Cardiac fibroblast (primary cell): ENCODE measurements around the gene POMT1.

Experiments
- DNase-seq, 2 donors: peaks; one replicate each; pipeline versions ENCODE4 v3.0.0 to v3.0.0-alpha.2; 2010; ENCODE audit warnings: low read depth in 2 of 2
- H3K4me3 ChIP-seq, 2 donors: replicated peaks in 1 of 2; 1 replicate in 1 of 2; 2 replicates in 1 of 2; pipeline ENCODE4 v1.5.1; 2011; ENCODE audit warnings: low read depth in 2 of 2, low read length in 2 of 2, mild to moderate bottlenecking in 2 of 2, moderate library complexity in 1 of 2
- CTCF ChIP-seq: IDR thresholded peaks from one replicate; pipeline ENCODE4 v1.5.1; 2011; ENCODE audit warnings: low read depth, mild to moderate bottlenecking, low read length, inconsistent platforms

Gene POMT1

GRCh38 chr9:131481441-131482342 is 21.0 kb upstream of the POMT1 start:
- no peak for DNase-seq
- no peak overlapping the region for H3K4me3 ChIP-seq
- no peak for TF ChIP-seq CTCF

GRCh38 chr9:131482343-131483006 is 20.2 kb upstream of the POMT1 start:
- H3K4me3 ChIP-seq = no peak overlapping the region
- no peak for DNase-seq
- TF ChIP-seq CTCF = no peak

- DNase-seq = no peak
- no peak for TF ChIP-seq CTCF
- H3K4me3 ChIP-seq = no peak overlapping the region
Observed at GRCh38 chr9:131483319-131484050, 19.2 kb upstream of the POMT1 start.

- no peak overlapping the region for H3K4me3 ChIP-seq
- no peak for TF ChIP-seq CTCF
Observed at GRCh38 chr9:131484051-131484445, 18.7 kb upstream of the POMT1 start.

GRCh38 chr9:131484560-131485185 is 18.0 kb upstream of the POMT1 start:
- no peak for TF ChIP-seq CTCF
- no peak overlapping the region for H3K4me3 ChIP-seq
- DNase-seq = no peak

More at GRCh38 chr9:131484051-131484445, 18.7 kb upstream of the POMT1 start:
- DNase-seq = no peak

- DNase-seq = no peak
- H3K4me3 ChIP-seq = no peak overlapping the region
- no peak for TF ChIP-seq CTCF
Observed at GRCh38 chr9:131485206-131485605, 17.5 kb upstream of the POMT1 start.
